Activated gamma-delta T cell (primary cell): ENCODE results near the gene KRT71.
"Not testable (repeated sequence)": the region's sequence is repeated elsewhere in the genome, so short reads cannot be mapped to it uniquely, and the experiment has no call there.

Source experiments
- DNase-seq: peaks from one replicate; lab custom pipeline; 2025; lab: John Stamatoyannopoulos, UW

KRT71 gene

GRCh38 chr12:52521568-52522266 is 31.2 kb downstream of the KRT71 start:
- DNase-seq, result no peak

- DNase-seq, result no peak
These were observed 31.8 kb downstream of the KRT71 start for GRCh38 chr12:52521175-52521567.

GRCh38 chr12:52519826-52520662 is 32.9 kb downstream of the KRT71 start, which contains the start of gene KRT5:
TSS of gene KRT5 (minus strand) at chr12:52520394. CDS start at chr12:52520296, 98 bp downstream.
- no peak for DNase-seq

- DNase-seq, result no peak
These were observed 33.6 kb downstream of the KRT71 start for GRCh38 chr12:52519387-52519703.

- no peak for DNase-seq
These were observed 34.2 kb downstream of the KRT71 start for GRCh38 chr12:52518574-52519386.

- no peak for DNase-seq
These were observed 35.1 kb downstream of the KRT71 start for GRCh38 chr12:52517888-52518287.

- DNase-seq, result no peak
These were observed 35.7 kb downstream of the KRT71 start for GRCh38 chr12:52517005-52517835.

GRCh38 chr12:52515927-52516831 is 36.8 kb downstream of the KRT71 start:
- no peak for DNase-seq

- no peak for DNase-seq
These were observed 37.7 kb downstream of the KRT71 start for GRCh38 chr12:52515319-52515646.

GRCh38 chr12:52514471-52515318 is 38.2 kb downstream of the KRT71 start:
- no peak for DNase-seq

GRCh38 chr12:52513736-52514135 is 39.2 kb downstream of the KRT71 start:
- DNase-seq, result no peak

- DNase-seq, result no peak
These were observed 44.7 kb downstream of the KRT71 start for GRCh38 chr12:52508211-52508610.

GRCh38 chr12:52506858-52507715 is 45.9 kb downstream of the KRT71 start:
- no peak for DNase-seq

- DNase-seq, result no peak
These were observed 50.1 kb downstream of the KRT71 start for GRCh38 chr12:52502877-52503276.

- DNase-seq, result no peak
These were observed 51.5 kb downstream of the KRT71 start for GRCh38 chr12:52501490-52501889.

GRCh38 chr12:52500574-52500973 is 52.4 kb downstream of the KRT71 start:
- DNase-seq, result not testable (repeated sequence)

- no peak for DNase-seq
These were observed 53.0 kb downstream of the KRT71 start for GRCh38 chr12:52499806-52500560.

GRCh38 chr12:52498946-52499345 is 54.0 kb downstream of the KRT71 start:
- DNase-seq, result no peak
